ENCODE measurements around the gene ZNF791. TPM values are rescaled to one million over a fixed set of nuclear protein-coding genes. Genes with fewer than 3 reads are reported as not detected.

ZNF791 gene
- total and polyA plus RNA-seq, 10 donors: 6.8 to 64.9 (median 30.9) TPM

- 45 to 56% (median 45%) methylated on average over 8 to 26 of the region's 26 CpGs for WGBS, 5 donors
- no peaks in the 10 kb centered on the region for H3K9me3 ChIP-seq
- H3K27me3 ChIP-seq (replicated peaks in 1 of 7): no peaks in the 10 kb centered on the region
- H3K4me3 ChIP-seq: peak overlapping the region; percentile 77 to 98 (median 94)
- H3K36me3 ChIP-seq: peaks cover 0 to 41% (median 34%) of the 10 kb centered on the region in 6 donors
- TF ChIP-seq POLR2A (IDR thresholded peaks at IDR 0.05) (no peak), CTCF (IDR thresholded peaks at IDR 0.05 in 8 of 11, conservative IDR thresholded peaks at IDR 0.05 in 3 of 11) (no peak), POLR2AphosphoS5 (IDR thresholded peaks at IDR 0.05) (no peak)
- peaks cover 26 to 77% (median 52%) of the 10 kb centered on the region in 6 donors for H3K4me1 ChIP-seq
- DNase-seq: peak; percentile 85
- intact Hi-C loops (cut with DNase I; ENCODE audit: low total_unique reads): loop anchor here (5.0 kb wide), 1 partner anchor 108 kb away; no protein-coding TSS in a partner anchor
- H3K27ac ChIP-seq: peak overlapping the region; percentile 84 to 98 (median 96)
These were observed 59.6 kb downstream of the ZNF791 start for GRCh38 chr19:12670159-12670928.

GRCh38 chr19:12672744-12673143 lies 62.0 kb downstream of the ZNF791 start:
- DNase-seq: no peak
- peaks cover 22 to 67% (median 42%) of the 10 kb centered on the region in 6 donors for H3K4me1 ChIP-seq
- TF ChIP-seq POLR2A (IDR thresholded peaks at IDR 0.05) (no peak), POLR2AphosphoS5 (IDR thresholded peaks at IDR 0.05) (peak in 1 of 3 donors; percentile 49), CTCF (IDR thresholded peaks at IDR 0.05 in 8 of 11, conservative IDR thresholded peaks at IDR 0.05 in 3 of 11) (no peak)
- WGBS, 5 donors: 88 to 98% (median 92%) methylated on average over 3 to 10 of the region's 10 CpGs
- H3K27me3 ChIP-seq (replicated peaks in 1 of 7): no peaks in the 10 kb centered on the region
- H3K27ac ChIP-seq: no peak overlapping the region
- peaks cover 0 to 63% (median 57%) of the 10 kb centered on the region in 6 donors for H3K36me3 ChIP-seq
- H3K9me3 ChIP-seq: no peaks in the 10 kb centered on the region
- intact Hi-C loops (cut with DNase I; ENCODE audit: low total_unique reads): loop anchor here (5.0 kb wide), 1 partner anchor 110 kb away; no protein-coding TSS in a partner anchor
- no peak overlapping the region for H3K4me3 ChIP-seq

GRCh38 chr19:12675399-12675798 lies 64.7 kb downstream of the ZNF791 start:
- intact Hi-C loops (cut with DNase I; ENCODE audit: low total_unique reads): no loop called here
- Histone ChIP-seq H3K27me3 (replicated peaks in 1 of 7) (no peaks in the 10 kb centered on the region), H3K4me3 (no peak overlapping the region), H3K9me3 (no peaks in the 10 kb centered on the region), H3K27ac (no peak overlapping the region), H3K4me1 (peaks cover 10 to 64% (median 31%) of the 10 kb centered on the region in 6 donors), H3K36me3 (peaks cover 0 to 83% (median 78%) of the 10 kb centered on the region in 6 donors)
- no peak for DNase-seq
- TF ChIP-seq POLR2A (IDR thresholded peaks at IDR 0.05) (no peak), POLR2AphosphoS5 (IDR thresholded peaks at IDR 0.05) (peak in 2 of 3 donors; percentile 17 to 54)
- 93 to 95% (median 94%) methylated on average over 8 to 10 of the region's 10 CpGs for WGBS, 5 donors

- Histone ChIP-seq H3K4me1 (peaks cover 9 to 64% (median 31%) of the 10 kb centered on the region in 6 donors), H3K9me3 (no peaks in the 10 kb centered on the region), H3K27ac (peak overlapping the region in 1 of 8 donors; percentile 12), H3K27me3 (replicated peaks in 1 of 7) (no peaks in the 10 kb centered on the region), H3K36me3 (peaks cover 0 to 83% (median 78%) of the 10 kb centered on the region in 6 donors), H3K4me3 (no peak overlapping the region)
- no peak for DNase-seq
- WGBS, 5 donors: 88 to 94% (median 91%) methylated on average over 13 to 15 of the region's 15 CpGs
- intact Hi-C loops (cut with DNase I; ENCODE audit: low total_unique reads): no loop called here
- TF ChIP-seq POLR2A (IDR thresholded peaks at IDR 0.05): no peak
- TF ChIP-seq CTCF (IDR thresholded peaks at IDR 0.05 in 8 of 11, conservative IDR thresholded peaks at IDR 0.05 in 3 of 11): no peak
- TF ChIP-seq POLR2AphosphoS5 (IDR thresholded peaks at IDR 0.05): peak in 1 of 3 donors; percentile 19
These were observed 65.2 kb downstream of the ZNF791 start for GRCh38 chr19:12675940-12676339.
